Duodenal mucosa (tissue), 2 donors: ENCODE results near the gene FAM156B.
"Not testable (repeated sequence)": the region's sequence is repeated elsewhere in the genome, so short reads cannot be mapped to it uniquely, and the experiment has no call there.

Experiments
- H3K27ac ChIP-seq: one replicate; pipeline ENCODE4 v1.7.0; 2013; ENCODE audit warnings: low read depth, low read length
- H3K27me3 ChIP-seq, 2 donors: one replicate each; pipeline ENCODE4 v1.7.0; 2013; ENCODE audit warnings: low read length in 2 of 2, control low read depth in 1 of 2; ENCODE audit not compliant: insufficient read depth in 2 of 2, control insufficient read depth in 1 of 2
- H3K36me3 ChIP-seq, 2 donors: one replicate each; pipeline ENCODE4 v1.7.0; 2013; ENCODE audit warnings: low read length in 2 of 2, control low read depth in 1 of 2; ENCODE audit not compliant: insufficient read depth in 2 of 2, control insufficient read depth in 1 of 2
- H3K4me1 ChIP-seq, 2 donors: one replicate each; pipeline ENCODE4 v1.7.0; 2013; ENCODE audit warnings: low read length in 2 of 2, control low read depth in 1 of 2; ENCODE audit not compliant: insufficient read depth in 2 of 2, control insufficient read depth in 1 of 2
- H3K4me3 ChIP-seq, 2 donors: one replicate each; pipeline ENCODE4 v1.7.0; 2013; ENCODE audit warnings: low read length in 2 of 2, low read depth in 1 of 2
- H3K9ac ChIP-seq, 2 donors: one replicate each; pipeline ENCODE4 v1.7.0; 2013; ENCODE audit warnings: low read length in 2 of 2, low read depth in 1 of 2
- H3K9me3 ChIP-seq, 2 donors: one replicate each; pipeline ENCODE4 v1.7.0; 2013; ENCODE audit warnings: low read length in 2 of 2, control low read depth in 1 of 2; ENCODE audit not compliant: control insufficient read depth in 1 of 2

Gene FAM156B

GRCh38 chrX:52923781-52924241 is 26.7 kb downstream of the FAM156B start:
- Histone ChIP-seq H3K27me3 (no peaks in the 10 kb centered on the region), H3K4me3 (no peak overlapping the region), H3K9me3 (no peaks in the 10 kb centered on the region), H3K27ac (no peak overlapping the region), H3K9ac (no peak overlapping the region), H3K4me1 (no peaks in the 10 kb centered on the region), H3K36me3 (no peaks in the 10 kb centered on the region)

GRCh38 chrX:52930214-52930613 is 33.1 kb downstream of the FAM156B start:
- H3K4me1 ChIP-seq, H3K36me3 ChIP-seq, H3K27me3 ChIP-seq, H3K27ac ChIP-seq, H3K4me3 ChIP-seq, H3K9me3 ChIP-seq, H3K9ac ChIP-seq: not testable (repeated sequence)

GRCh38 chrX:52933213-52933612 is 36.1 kb downstream of the FAM156B start:
- no peaks in the 10 kb centered on the region for H3K9me3 ChIP-seq
- H3K9ac ChIP-seq, result no peak overlapping the region
- no peak overlapping the region for H3K27ac ChIP-seq
- no peaks in the 10 kb centered on the region for H3K27me3 ChIP-seq
- no peaks in the 10 kb centered on the region for H3K4me1 ChIP-seq
- H3K36me3 ChIP-seq, result no peaks in the 10 kb centered on the region
- no peak overlapping the region for H3K4me3 ChIP-seq

GRCh38 chrX:52933976-52934703 is 37.0 kb downstream of the FAM156B start:
- Histone ChIP-seq H3K27ac (peak overlapping the region; percentile 95), H3K4me1 (no peaks in the 10 kb centered on the region), H3K4me3 (peak overlapping the region; percentile 80 to 84), H3K27me3 (no peaks in the 10 kb centered on the region), H3K9ac (peak overlapping the region; percentile 70 to 84), H3K9me3 (no peaks in the 10 kb centered on the region), H3K36me3 (no peaks in the 10 kb centered on the region)

GRCh38 chrX:52934704-52935469 is 37.8 kb downstream of the FAM156B start:
- peak overlapping the region; percentile 80 to 84 for H3K4me3 ChIP-seq
- no peaks in the 10 kb centered on the region for H3K4me1 ChIP-seq
- peak overlapping the region; percentile 95 for H3K27ac ChIP-seq
- H3K36me3 ChIP-seq, result no peaks in the 10 kb centered on the region
- H3K9ac ChIP-seq, result peak overlapping the region; percentile 84 to 94
- no peaks in the 10 kb centered on the region for H3K27me3 ChIP-seq
- no peaks in the 10 kb centered on the region for H3K9me3 ChIP-seq

- peak overlapping the region; percentile 95 for H3K27ac ChIP-seq
- peak overlapping the region; percentile 80 to 84 for H3K4me3 ChIP-seq
- H3K36me3 ChIP-seq, result not testable (repeated sequence)
These were observed 38.3 kb downstream of the FAM156B start for GRCh38 chrX:52935470-52935784.

GRCh38 chrX:52940704-52941103 is 43.6 kb downstream of the FAM156B start:
- H3K27ac ChIP-seq, H3K4me1 ChIP-seq, H3K27me3 ChIP-seq, H3K9ac ChIP-seq, H3K36me3 ChIP-seq, H3K9me3 ChIP-seq, H3K4me3 ChIP-seq: not testable (repeated sequence)

More at GRCh38 chrX:52935470-52935784, 38.3 kb downstream of the FAM156B start:
- H3K4me1 ChIP-seq, H3K27me3 ChIP-seq, H3K9me3 ChIP-seq: not testable (repeated sequence)
- peak overlapping the region; percentile 84 to 94 for H3K9ac ChIP-seq

GRCh38 chrX:52941728-52942127 is 44.6 kb downstream of the FAM156B start:
- not testable (repeated sequence) for H3K4me1 ChIP-seq, H3K9ac ChIP-seq

GRCh38 chrX:52945838-52946494 is 48.8 kb downstream of the FAM156B start:
- not testable (repeated sequence) for H3K36me3 ChIP-seq

More at GRCh38 chrX:52941728-52942127, 44.6 kb downstream of the FAM156B start:
- not testable (repeated sequence) for H3K9me3 ChIP-seq, H3K27me3 ChIP-seq, H3K4me3 ChIP-seq, H3K36me3 ChIP-seq, H3K27ac ChIP-seq

GRCh38 chrX:52947501-52947900 is 50.4 kb downstream of the FAM156B start:
- not testable (repeated sequence) for H3K9me3 ChIP-seq

More at GRCh38 chrX:52945838-52946494, 48.8 kb downstream of the FAM156B start:
- H3K9me3 ChIP-seq, H3K4me3 ChIP-seq, H3K27me3 ChIP-seq, H3K27ac ChIP-seq, H3K4me1 ChIP-seq, H3K9ac ChIP-seq: not testable (repeated sequence)

More at GRCh38 chrX:52947501-52947900, 50.4 kb downstream of the FAM156B start:
- not testable (repeated sequence) for H3K9ac ChIP-seq, H3K4me1 ChIP-seq, H3K4me3 ChIP-seq, H3K27me3 ChIP-seq, H3K27ac ChIP-seq, H3K36me3 ChIP-seq
